ENCODE measurements around the gene GLYAT.

The GLYAT gene

DNA sequence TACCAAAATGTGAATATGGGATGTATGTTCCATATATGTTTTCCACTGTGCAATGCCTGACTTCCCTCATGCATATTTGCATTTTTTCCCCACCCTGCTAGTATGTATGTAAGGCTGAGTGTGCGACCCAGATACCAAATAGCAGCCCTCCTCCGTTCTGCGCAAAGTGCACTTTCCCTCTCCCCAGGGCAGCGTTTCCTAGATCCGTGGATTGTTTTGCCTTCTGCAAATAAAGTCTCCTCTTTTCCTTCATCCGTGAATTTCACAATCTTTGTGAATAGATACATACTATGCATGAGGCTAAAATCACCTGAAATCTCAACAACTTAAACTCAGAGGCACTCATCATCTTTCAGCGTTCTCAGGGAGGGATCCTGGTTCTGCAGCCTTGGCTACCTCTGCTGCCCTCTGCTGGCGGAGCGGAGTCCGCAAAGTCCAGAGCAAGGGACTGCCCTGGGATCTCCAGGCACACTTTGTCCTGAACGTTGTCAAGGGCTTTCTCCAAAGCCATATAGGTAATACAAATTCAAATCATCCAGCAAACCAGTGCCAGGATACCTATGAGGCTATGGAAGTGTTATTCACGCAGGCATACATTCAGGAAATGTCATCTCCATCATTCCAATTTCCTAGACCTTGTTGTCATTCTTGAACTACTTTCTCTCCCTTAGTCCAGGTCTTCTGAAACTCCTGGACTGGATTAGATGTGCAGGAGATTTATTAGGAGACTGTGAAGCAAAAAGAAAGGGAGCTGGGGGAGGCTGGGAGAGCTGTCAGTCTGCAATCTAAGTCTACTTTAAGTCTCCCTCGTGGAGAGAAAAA, 56.2 kb downstream of the GLYAT start:
- TF ChIP-seq, protein P1, sequence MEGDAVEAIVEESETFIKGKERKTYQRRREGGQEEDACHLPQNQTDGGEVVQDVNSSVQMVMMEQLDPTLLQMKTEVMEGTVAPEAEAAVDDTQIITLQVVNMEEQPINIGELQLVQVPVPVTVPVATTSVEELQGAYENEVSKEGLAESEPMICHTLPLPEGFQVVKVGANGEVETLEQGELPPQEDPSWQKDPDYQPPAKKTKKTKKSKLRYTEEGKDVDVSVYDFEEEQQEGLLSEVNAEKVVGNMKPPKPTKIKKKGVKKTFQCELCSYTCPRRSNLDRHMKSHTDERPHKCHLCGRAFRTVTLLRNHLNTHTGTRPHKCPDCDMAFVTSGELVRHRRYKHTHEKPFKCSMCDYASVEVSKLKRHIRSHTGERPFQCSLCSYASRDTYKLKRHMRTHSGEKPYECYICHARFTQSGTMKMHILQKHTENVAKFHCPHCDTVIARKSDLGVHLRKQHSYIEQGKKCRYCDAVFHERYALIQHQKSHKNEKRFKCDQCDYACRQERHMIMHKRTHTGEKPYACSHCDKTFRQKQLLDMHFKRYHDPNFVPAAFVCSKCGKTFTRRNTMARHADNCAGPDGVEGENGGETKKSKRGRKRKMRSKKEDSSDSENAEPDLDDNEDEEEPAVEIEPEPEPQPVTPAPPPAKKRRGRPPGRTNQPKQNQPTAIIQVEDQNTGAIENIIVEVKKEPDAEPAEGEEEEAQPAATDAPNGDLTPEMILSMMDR (conservative IDR thresholded peaks at IDR 0.05; ENCODE audit: low read length), result peak; percentile 100
- no peak overlapping the region for H3K4me3 ChIP-seq (ENCODE audit: low read length)
- peak; percentile 56 for DNase-seq (ENCODE audit: low read depth)

DNA sequence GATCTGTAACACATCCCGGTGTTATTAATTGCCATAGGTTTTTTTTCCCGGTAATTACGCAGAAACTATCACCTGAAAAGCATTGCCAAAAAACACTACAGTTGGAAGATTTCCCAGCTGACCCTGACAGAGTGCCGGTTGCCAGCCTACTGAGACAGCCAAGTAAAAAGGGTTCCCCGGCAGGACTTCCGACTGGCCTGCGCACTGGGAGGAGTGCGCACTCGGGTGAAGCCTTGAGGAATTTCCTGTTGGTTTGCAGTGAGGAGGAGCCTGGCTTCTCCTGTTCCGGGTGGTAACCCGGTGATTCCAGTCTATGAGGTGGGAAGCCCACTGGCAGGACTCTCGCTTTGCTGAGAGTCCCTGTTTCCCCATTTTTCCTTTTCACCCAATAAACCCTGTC, 57.1 kb downstream of the GLYAT start:
- no peak for DNase-seq (ENCODE audit: low read depth)
- TF ChIP-seq, protein P1 (conservative IDR thresholded peaks at IDR 0.05; ENCODE audit: low read length), result no peak
- H3K4me3 ChIP-seq (ENCODE audit: low read length), result no peak overlapping the region

DNA sequence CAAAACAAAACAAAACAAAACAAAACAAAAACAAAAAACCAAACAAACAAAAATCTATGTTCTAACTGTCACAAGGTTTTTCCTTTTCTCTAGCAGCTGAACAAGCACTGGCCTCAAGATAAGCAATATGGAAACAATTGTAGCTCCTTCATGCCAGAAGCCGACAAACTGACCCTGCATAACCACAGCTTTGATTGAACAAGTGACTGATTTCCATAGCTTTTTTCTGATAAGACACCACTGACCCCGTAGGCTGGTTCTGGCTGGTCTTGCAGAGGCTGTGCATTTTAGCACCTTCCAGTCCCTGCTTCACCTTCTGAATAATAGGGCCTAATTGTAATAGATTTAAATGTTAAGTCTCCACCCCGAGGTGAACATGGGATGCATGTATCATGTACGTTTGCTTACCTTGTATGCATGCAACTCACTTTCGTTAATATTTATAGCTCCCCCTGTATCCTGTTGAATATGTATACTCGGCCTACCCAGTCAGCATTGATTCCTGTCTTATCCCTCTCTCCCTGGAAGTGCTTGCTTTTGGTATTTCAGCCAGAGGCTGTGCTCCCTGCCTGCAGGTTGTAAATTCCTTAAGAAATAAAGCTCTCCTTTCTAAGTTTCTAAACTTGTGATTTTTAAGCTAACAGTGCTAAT, 59.6 kb downstream of the GLYAT start:
- TF ChIP-seq, protein P1 (conservative IDR thresholded peaks at IDR 0.05; ENCODE audit: low read length), result no peak
- no peak overlapping the region for H3K4me3 ChIP-seq (ENCODE audit: low read length)
- DNase-seq (ENCODE audit: low read depth), result no peak

DNA sequence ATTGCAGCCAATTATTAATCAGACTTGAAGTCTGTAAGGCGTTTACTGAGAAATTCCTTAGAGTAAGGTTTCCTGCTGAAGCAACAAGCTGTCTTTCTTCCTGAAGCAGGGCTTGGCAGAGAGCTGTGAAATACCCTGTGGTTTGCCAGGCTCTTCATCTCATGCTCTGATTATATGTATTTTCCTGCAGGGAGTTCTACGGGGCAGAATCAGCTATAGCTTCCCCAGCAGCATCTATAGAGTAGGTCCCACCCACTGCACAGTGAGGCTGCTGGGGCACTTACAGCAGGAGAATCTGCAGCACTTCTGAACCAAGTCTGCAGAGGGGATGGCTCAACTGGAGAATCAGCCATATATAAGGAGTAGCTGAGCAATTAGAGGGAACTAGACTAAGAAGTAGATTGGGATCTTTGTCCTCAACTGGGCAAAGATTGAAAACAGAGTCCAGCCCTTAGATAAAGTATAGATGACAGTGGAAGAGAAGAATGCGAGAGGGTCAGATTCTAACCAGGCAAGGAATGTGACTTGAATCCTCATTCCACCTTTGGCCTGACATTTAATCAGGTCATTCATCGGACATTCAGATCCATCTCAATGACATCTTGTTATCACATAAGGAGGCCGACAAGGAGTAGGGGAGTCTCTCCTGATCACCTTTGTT, 71.7 kb downstream of the GLYAT start:
- no peak overlapping the region for H3K4me3 ChIP-seq (ENCODE audit: low read length)
- no peak for DNase-seq (ENCODE audit: low read depth)
- TF ChIP-seq, protein P1 (conservative IDR thresholded peaks at IDR 0.05; ENCODE audit: low read length), result no peak

DNA sequence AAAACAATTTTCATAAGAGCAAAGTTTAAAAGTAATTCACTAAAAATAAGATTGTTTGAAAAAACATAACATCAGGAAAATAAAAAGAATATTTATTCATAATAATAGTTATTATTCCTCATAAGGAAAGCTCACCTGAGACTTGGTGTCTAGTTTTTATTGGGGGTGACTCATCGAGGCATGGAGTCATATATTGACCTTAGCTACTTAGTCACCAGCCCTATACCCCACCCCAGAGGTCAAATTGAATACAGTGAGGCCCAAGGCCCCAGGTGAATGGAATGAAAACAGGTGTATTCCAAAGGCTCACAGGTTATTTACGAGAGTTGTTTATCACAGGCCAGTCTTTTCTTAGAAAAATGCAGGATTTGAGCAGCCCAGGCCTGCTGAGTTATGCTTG, 72.3 kb downstream of the GLYAT start:
- TF ChIP-seq, protein P1 (conservative IDR thresholded peaks at IDR 0.05; ENCODE audit: low read length), result no peak
- no peak for DNase-seq (ENCODE audit: low read depth)
- H3K4me3 ChIP-seq (ENCODE audit: low read length), result no peak overlapping the region
